GM19438 (cell line): ENCODE data around the gene RNF123.

Experiments
- ATAC-seq: cut with Tn5 transposase; IDR thresholded peaks from one replicate; pipeline ENCODE4 v1.9.1; 2021; ENCODE audit warnings: low read depth; ENCODE audit not compliant: unreplicated experiment

RNF123 gene

GRCh38 chr3:49689046-49689907 lies at the start of gene RNF123, which contains the start of gene MST1:
Gene RNF123 (plus strand): TSS chr3:49689557. CDS start chr3:49691166, 1,609 bp downstream.
Gene MST1 (minus strand): TSS chr3:49689474. CDS start chr3:49688691, 783 bp downstream.
- peak; percentile 61 for ATAC-seq

- no peak for ATAC-seq
These were observed 48.1 kb upstream of the RNF123 start for GRCh38 chr3:49641292-49641691.

GRCh38 chr3:49641921-49642707 lies 47.2 kb upstream of the RNF123 start:
- ATAC-seq, result no peak

GRCh38 chr3:49642708-49643145 lies 46.6 kb upstream of the RNF123 start:
- ATAC-seq, result no peak

GRCh38 chr3:49644684-49645083 lies 44.7 kb upstream of the RNF123 start:
- ATAC-seq, result no peak

- ATAC-seq, result no peak
These were observed 43.1 kb upstream of the RNF123 start for GRCh38 chr3:49646236-49646635.

GRCh38 chr3:49647741-49648140 lies 41.6 kb upstream of the RNF123 start:
- ATAC-seq, result no peak

- ATAC-seq, result no peak
These were observed 40.9 kb upstream of the RNF123 start for GRCh38 chr3:49648354-49649019.

GRCh38 chr3:49649576-49649975 lies 39.8 kb upstream of the RNF123 start:
- ATAC-seq, result no peak

- no peak for ATAC-seq
These were observed 39.2 kb upstream of the RNF123 start for GRCh38 chr3:49650177-49650576.

GRCh38 chr3:49650637-49651036 lies 38.7 kb upstream of the RNF123 start:
- ATAC-seq, result no peak

GRCh38 chr3:49652218-49652902 lies 37.0 kb upstream of the RNF123 start:
- no peak for ATAC-seq

- ATAC-seq, result no peak
These were observed 36.4 kb upstream of the RNF123 start for GRCh38 chr3:49652903-49653415.

GRCh38 chr3:49653621-49654020 lies 35.7 kb upstream of the RNF123 start:
- no peak for ATAC-seq

GRCh38 chr3:49654176-49654825 lies 35.1 kb upstream of the RNF123 start:
- no peak for ATAC-seq

- no peak for ATAC-seq
These were observed 34.3 kb upstream of the RNF123 start for GRCh38 chr3:49654955-49655556.

- ATAC-seq, result no peak
These were observed 33.5 kb upstream of the RNF123 start for GRCh38 chr3:49655731-49656285.

GRCh38 chr3:49656541-49657112 lies 32.7 kb upstream of the RNF123 start:
- no peak for ATAC-seq
